Measurements from ENCODE around the gene TXNL4A.
A peak's percentile ranks its signal among the peaks of the same experiment; 100 is the strongest.

The TXNL4A gene

GRCh38 chr18:79986726-79987125 is 1.6 kb downstream of the TXNL4A start:
- TF ChIP-seq EZH2 (optimal IDR thresholded peaks at IDR 0.05; ENCODE audit: low read depth, low read length) (no peak), EZH2phosphoT487 (IDR thresholded peaks at IDR 0.05; ENCODE audit: low read length) (no peak)
- TF ChIP-seq, protein P1, sequence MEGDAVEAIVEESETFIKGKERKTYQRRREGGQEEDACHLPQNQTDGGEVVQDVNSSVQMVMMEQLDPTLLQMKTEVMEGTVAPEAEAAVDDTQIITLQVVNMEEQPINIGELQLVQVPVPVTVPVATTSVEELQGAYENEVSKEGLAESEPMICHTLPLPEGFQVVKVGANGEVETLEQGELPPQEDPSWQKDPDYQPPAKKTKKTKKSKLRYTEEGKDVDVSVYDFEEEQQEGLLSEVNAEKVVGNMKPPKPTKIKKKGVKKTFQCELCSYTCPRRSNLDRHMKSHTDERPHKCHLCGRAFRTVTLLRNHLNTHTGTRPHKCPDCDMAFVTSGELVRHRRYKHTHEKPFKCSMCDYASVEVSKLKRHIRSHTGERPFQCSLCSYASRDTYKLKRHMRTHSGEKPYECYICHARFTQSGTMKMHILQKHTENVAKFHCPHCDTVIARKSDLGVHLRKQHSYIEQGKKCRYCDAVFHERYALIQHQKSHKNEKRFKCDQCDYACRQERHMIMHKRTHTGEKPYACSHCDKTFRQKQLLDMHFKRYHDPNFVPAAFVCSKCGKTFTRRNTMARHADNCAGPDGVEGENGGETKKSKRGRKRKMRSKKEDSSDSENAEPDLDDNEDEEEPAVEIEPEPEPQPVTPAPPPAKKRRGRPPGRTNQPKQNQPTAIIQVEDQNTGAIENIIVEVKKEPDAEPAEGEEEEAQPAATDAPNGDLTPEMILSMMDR (IDR thresholded peaks at IDR 0.05; ENCODE audit: low read length), result no peak

GRCh38 chr18:79985172-79985571 is 3.2 kb downstream of the TXNL4A start:
- H3K4me2 ChIP-seq (ENCODE audit: low read depth, low read length), result no peak overlapping the region
- H3K4me1 ChIP-seq (ENCODE audit: low read length), result no peaks in the 10 kb centered on the region
- H3K9ac ChIP-seq (ENCODE audit: low read length), result no peak overlapping the region

More at GRCh38 chr18:79986726-79987125, 1.6 kb downstream of the TXNL4A start:
- Histone ChIP-seq H3K9me3 (replicated peaks; ENCODE audit: insufficient read depth, low read length) (no peaks in the 10 kb centered on the region), H3K36me3 (replicated peaks; ENCODE audit: insufficient read depth, low read length) (peaks cover 12% of the 10 kb centered on the region; the same call in 1 of the 2 replicates), H3K27ac (ENCODE audit: low read length) (no peak overlapping the region), H3K9me2 (replicated peaks; ENCODE audit: insufficient read depth, low read length) (no peaks in the 10 kb centered on the region), H3K4me1 (ENCODE audit: low read length) (no peaks in the 10 kb centered on the region), H4K20me1 (ENCODE audit: insufficient read depth, low read length) (0 out of 2 replicates have a peak, but pooled peaks cover 3% of the 10 kb centered on the region), H3K27me3 (replicated peaks; ENCODE audit: insufficient read depth, low read length) (no peaks in the 10 kb centered on the region), H3K4me3 (ENCODE audit: low read length) (peak overlapping the region; percentile 96), H3K79me2 (ENCODE audit: low read length) (peaks cover 65% of the 10 kb centered on the region), H3K9ac (ENCODE audit: low read length) (peak overlapping the region; percentile 86; the same call in 1 of the 2 replicates), H3F3A (ENCODE audit: insufficient read depth, low read length) (no peaks in the 10 kb centered on the region), H3K4me2 (ENCODE audit: low read depth, low read length) (peak overlapping the region; percentile 82), H2AFZ (ENCODE audit: low read length) (no peak overlapping the region)
- no peak for DNase-seq

GRCh38 chr18:79983793-79984192 is 4.6 kb downstream of the TXNL4A start:
- H3K27ac ChIP-seq (ENCODE audit: low read length), result no peak overlapping the region
- no peaks in the 10 kb centered on the region for H3F3A ChIP-seq (ENCODE audit: insufficient read depth, low read length)
- no peak overlapping the region for H3K4me2 ChIP-seq (ENCODE audit: low read depth, low read length)
- H4K20me1 ChIP-seq (ENCODE audit: insufficient read depth, low read length), result peaks cover 5% of the 10 kb centered on the region; the same call in 1 of the 2 replicates
- no peak overlapping the region for H3K9ac ChIP-seq (ENCODE audit: low read length)
- H2AFZ ChIP-seq (ENCODE audit: low read length), result no peak overlapping the region
- H3K9me3 ChIP-seq (replicated peaks; ENCODE audit: insufficient read depth, low read length), result no peaks in the 10 kb centered on the region
- no peak for DNase-seq
- no peak overlapping the region for H3K4me3 ChIP-seq (ENCODE audit: low read length)
- H3K79me2 ChIP-seq (ENCODE audit: low read length), result peaks cover 95% of the 10 kb centered on the region
- no peaks in the 10 kb centered on the region for H3K27me3 ChIP-seq (replicated peaks; ENCODE audit: insufficient read depth, low read length)
- no peaks in the 10 kb centered on the region for H3K4me1 ChIP-seq (ENCODE audit: low read length)
- H3K9me2 ChIP-seq (replicated peaks; ENCODE audit: insufficient read depth, low read length), result no peaks in the 10 kb centered on the region
- peaks cover 15% of the 10 kb centered on the region; the same call in 1 of the 2 replicates for H3K36me3 ChIP-seq (replicated peaks; ENCODE audit: insufficient read depth, low read length)
- TF ChIP-seq EZH2 (optimal IDR thresholded peaks at IDR 0.05; ENCODE audit: low read depth, low read length) (no peak), EZH2phosphoT487 (IDR thresholded peaks at IDR 0.05; ENCODE audit: low read length) (no peak)
- TF ChIP-seq, protein P1 (IDR thresholded peaks at IDR 0.05; ENCODE audit: low read length), result no peak

More at GRCh38 chr18:79985172-79985571, 3.2 kb downstream of the TXNL4A start:
- peaks cover 12% of the 10 kb centered on the region; the same call in 1 of the 2 replicates for H3K36me3 ChIP-seq (replicated peaks; ENCODE audit: insufficient read depth, low read length)
- DNase-seq, result no peak
- no peak overlapping the region for H2AFZ ChIP-seq (ENCODE audit: low read length)
- H3K9me3 ChIP-seq (replicated peaks; ENCODE audit: insufficient read depth, low read length), result no peaks in the 10 kb centered on the region
- H3F3A ChIP-seq (ENCODE audit: insufficient read depth, low read length), result no peaks in the 10 kb centered on the region
- H4K20me1 ChIP-seq (ENCODE audit: insufficient read depth, low read length), result peaks cover 5% of the 10 kb centered on the region; the same call in 1 of the 2 replicates
- H3K27me3 ChIP-seq (replicated peaks; ENCODE audit: insufficient read depth, low read length), result no peaks in the 10 kb centered on the region
- no peaks in the 10 kb centered on the region for H3K9me2 ChIP-seq (replicated peaks; ENCODE audit: insufficient read depth, low read length)
- no peak overlapping the region for H3K27ac ChIP-seq (ENCODE audit: low read length)
- H3K79me2 ChIP-seq (ENCODE audit: low read length), result peaks cover 81% of the 10 kb centered on the region
- H3K4me3 ChIP-seq (ENCODE audit: low read length), result no peak overlapping the region
- no peak for TF ChIP-seq EZH2phosphoT487 (IDR thresholded peaks at IDR 0.05; ENCODE audit: low read length)
- no peak for TF ChIP-seq EZH2 (optimal IDR thresholded peaks at IDR 0.05; ENCODE audit: low read depth, low read length)
- TF ChIP-seq, protein P1 (IDR thresholded peaks at IDR 0.05; ENCODE audit: low read length), result no peak
